ENCODE data around the gene B4GALT5.

- no peak for TF ChIP-seq POLR2A (IDR thresholded peaks at IDR 0.05; ENCODE audit: low read length)
- no peak for TF ChIP-seq GATA1 (IDR thresholded peaks at IDR 0.05; ENCODE audit: low read depth, low read length)
Observed at GRCh38 chr20:49633643-49634042, 80.0 kb downstream of the B4GALT5 start.

All from erythroblast (primary cell).